NCI-H510A (cell line): ENCODE data around the gene NUSAP1.
A peak's percentile ranks its signal among the peaks of the same experiment; 100 is the strongest.
"Not testable (repeated sequence)": the region's sequence is repeated elsewhere in the genome, so short reads cannot be mapped to it uniquely, and the experiment has no call there.

ENCODE experiments used
- DNase-seq: peaks from one replicate; lab custom pipeline; 2025; lab: John Stamatoyannopoulos, UW

The NUSAP1 gene

DNA sequence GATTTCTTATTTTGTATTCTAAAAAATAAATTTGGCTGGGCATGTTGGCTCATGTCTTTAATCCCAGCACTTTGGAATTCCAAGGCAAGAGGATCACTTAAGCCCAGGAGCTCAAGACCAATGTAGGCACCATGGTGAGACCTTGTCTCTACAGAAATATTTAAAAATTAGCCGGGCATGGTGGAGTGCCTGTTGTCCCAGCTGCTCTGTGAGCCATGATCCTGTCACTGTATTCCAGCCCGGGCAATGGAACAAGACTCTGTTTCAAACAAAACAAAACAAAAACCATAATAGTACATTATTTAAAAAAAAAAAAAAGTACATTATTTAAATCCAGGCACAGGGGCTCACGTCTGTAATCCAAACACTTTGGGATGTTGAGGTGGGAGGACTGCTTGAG lies 78.8 kb downstream of the NUSAP1 start:
- DNase-seq: no peak

- no peak for DNase-seq
These were observed 83.6 kb downstream of the NUSAP1 start for GRCh38 chr15:41416128-41416741.

- DNase-seq: peak; percentile 45
These were observed 84.2 kb downstream of the NUSAP1 start, which contains the start of gene RTF1 for GRCh38 chr15:41416742-41417417. Gene RTF1, plus strand, starts transcription at chr15:41417095. Its CDS starts 21 bp downstream, at chr15:41417116.

- no peak for DNase-seq
These were observed 84.9 kb downstream of the NUSAP1 start for GRCh38 chr15:41417418-41418195.

DNA sequence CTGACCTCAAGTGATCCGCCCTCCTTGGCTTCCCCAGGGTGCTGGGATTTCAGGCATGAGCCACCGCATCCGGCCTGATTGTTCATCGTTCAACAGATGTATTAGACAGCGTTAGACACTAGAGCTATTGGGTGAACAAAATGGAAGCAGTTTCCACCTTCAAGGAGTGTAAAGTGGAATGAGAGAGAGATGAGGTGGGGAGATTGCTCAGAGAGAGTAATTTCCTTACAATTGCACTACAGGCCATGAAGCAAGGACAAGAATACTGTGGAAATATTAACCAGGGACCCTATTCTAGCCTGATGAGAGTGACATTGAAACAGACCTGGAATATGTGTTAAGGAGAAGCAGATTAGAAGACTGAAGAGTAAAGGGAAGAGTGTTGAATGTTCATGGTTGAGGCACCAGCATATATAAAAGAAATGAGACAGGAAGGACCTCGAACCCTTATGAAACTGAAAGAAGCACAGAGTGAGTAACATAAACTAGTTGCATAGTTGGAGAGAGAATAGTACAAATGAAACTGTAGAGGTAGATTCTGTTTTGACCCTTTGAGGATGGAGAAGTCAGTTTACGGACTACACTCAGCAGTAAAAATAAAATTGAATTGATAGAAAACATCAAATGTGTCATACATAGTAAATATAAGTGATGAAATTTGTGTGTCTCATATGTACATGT lies 91.4 kb downstream of the NUSAP1 start:
- DNase-seq: no peak

GRCh38 chr15:41424809-41425208 lies 92.1 kb downstream of the NUSAP1 start:
- no peak for DNase-seq

DNA sequence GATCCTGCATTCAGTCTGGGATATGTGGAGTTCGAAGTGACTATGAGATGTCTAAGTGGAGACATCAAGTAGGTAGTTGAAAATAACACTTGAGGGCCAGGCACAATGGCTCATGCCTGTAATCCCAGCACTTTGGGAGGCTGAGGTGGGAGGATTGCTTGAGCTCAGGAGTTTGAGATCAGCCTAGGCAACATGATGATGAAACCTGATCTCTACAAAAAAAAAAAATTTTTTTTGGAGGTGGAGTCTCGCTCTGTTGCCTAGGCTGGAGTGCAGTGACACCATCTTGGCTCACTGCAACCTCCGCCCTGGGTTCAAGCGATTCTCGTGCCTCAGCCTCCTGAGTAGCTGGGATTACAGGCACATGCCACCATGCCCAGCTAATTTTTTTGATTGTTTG lies 93.2 kb downstream of the NUSAP1 start:
- not testable (repeated sequence) for DNase-seq

DNA sequence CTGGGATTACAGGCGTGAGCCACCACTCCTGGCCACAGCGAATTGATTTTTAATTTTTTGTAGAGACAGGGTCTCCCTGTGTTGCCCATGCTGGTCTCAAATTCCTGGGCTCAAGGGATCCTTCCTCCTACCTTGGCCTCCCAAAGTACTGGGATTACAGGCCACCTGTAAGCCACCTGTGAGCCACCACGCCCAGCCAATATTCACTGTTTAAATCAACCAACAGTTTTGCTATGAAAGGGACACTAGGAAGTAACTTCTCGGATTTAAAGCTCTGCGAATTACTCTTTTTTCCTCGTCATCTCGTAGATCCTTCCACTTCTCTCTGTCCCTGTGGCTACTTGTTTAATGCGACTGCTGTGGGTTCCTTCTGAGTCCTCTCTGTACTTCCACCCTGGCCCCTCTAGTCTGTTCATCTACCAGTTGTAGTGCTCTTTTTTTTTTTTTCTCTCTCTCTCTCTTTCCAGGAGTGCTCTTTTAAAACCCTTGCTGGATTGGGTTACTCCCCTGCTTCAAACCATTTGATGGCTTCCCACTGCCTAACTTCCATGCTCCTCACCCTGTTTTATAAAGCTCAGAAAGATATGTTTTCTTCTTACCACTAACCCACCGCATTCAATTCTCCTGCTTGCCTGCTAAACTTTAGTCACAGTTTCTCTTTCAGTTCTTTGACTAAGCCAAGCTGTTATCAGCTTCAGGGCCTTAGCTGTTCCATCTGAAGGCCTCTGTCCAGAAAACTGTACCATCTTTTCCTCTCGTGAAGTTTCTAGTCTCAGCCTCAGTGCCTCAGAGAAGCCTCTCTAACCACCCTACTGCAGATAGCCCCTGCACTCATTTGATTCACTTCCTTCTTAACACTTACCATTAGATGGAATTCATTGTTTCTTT lies 96.6 kb downstream of the NUSAP1 start:
- DNase-seq: no peak
